GM12873 (cell line): ENCODE measurements around the gene ARL15.

Experiments used
- TF ChIP-seq, protein P1 (sequence below): IDR thresholded peaks from 2 replicates; pipeline ENCODE4 v1.5.1; 2012; ENCODE audit warnings: low read depth, mild to moderate bottlenecking, moderate library complexity, low read length, control low read depth; ENCODE audit not compliant: insufficient read depth; ENCODE audit errors: missing control alignments

Gene ARL15

DNA sequence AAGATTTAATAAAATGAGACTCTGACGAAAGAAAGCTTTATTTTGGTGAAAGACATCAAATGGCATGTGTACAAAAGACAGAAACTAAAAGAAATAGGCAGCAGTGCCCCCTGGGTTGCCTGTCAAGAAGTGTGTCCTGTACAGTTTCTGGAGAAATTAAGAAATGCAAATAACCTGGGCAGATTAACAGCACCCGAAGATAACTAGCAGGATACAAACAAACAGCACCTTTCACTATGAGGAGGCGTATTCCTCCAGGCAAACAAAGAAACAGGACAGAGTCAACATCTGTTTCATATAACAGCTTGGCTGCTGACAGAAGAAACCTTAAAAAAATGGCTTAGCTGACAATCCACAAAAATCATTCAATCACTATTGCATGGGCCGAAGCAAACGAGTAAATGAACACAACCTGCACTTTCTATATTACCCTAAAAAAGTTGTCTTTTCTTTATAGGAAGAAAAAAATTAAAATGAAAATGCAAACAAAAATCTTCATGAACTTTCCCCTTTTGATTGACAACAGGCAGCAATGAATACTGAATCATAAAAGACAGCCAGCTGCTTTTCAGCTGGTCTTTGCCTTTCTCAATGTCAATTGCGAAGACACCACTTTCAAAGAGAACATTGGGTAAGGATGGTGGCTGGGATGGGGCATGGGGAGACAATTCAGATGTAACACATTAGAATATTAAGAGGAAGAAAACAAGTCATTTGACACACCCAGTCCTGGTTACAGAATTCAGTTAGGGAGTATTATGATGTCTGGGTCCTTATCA is 162.1 kb downstream of the ARL15 start:
- TF ChIP-seq, protein P1, sequence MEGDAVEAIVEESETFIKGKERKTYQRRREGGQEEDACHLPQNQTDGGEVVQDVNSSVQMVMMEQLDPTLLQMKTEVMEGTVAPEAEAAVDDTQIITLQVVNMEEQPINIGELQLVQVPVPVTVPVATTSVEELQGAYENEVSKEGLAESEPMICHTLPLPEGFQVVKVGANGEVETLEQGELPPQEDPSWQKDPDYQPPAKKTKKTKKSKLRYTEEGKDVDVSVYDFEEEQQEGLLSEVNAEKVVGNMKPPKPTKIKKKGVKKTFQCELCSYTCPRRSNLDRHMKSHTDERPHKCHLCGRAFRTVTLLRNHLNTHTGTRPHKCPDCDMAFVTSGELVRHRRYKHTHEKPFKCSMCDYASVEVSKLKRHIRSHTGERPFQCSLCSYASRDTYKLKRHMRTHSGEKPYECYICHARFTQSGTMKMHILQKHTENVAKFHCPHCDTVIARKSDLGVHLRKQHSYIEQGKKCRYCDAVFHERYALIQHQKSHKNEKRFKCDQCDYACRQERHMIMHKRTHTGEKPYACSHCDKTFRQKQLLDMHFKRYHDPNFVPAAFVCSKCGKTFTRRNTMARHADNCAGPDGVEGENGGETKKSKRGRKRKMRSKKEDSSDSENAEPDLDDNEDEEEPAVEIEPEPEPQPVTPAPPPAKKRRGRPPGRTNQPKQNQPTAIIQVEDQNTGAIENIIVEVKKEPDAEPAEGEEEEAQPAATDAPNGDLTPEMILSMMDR: no peak

DNA sequence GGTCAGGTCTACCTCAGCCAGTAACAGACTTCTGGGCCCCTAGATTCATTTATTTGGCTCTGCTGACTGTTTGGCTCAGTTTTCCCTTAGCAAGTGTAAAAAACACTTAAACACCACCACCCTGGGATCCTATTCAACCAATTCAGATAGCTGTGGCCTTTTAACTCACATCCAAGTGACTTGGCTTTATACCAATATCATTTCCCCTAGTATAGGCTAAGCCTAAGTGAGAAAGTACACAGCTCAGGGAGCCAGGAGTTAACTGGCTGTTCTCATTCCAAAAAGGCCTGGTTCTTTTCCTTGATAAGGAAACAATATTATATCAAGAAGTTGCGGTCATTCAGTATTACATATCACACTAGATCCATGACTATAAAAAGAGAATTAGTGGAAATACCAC is 163.5 kb downstream of the ARL15 start:
- TF ChIP-seq, protein P1: no peak

DNA sequence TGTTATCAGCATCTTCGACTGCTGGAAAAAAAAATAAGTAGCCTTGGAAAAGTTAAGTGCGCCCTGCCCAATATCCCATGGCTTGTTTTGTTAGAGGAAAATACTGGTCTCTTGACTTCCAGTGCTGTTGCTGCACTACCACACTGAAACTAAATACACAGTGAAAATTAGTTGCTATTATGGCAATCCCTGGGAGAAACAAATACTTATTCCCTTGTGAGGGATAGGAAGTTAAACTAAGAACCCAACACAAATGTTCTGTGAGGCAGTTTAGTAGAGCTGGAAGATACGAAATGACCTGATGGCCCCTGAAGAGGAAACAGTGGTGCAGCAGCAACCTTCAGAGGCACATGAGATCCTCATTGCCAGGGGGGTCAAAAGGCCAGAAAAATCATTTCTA is 164.0 kb downstream of the ARL15 start:
- TF ChIP-seq, protein P1: no peak

DNA sequence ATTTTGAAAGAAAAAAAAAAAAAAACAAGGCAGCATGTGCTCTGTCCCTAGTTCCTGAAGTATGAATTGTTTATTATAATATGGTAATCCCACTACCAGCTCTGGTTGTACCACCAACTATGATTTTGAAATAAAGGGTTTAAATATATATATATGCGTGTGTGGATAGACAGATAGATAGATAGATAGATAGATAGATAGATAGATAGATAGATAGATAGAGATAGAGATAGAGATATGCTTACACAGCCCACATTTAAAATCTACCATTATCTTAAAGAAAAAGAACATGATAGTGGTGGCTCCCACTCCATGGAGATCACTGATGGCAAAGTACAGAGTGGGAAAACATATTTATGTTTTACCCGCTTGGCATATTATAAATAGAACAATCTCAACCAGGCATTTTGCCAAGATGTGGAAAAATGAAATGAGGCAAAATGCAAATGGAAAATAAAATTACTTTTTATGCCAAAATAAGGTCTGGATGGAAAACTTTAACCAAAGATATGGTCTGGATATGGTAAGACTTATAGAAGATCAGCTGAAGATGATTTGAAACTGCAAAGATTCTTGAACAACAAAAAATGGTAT is 170.0 kb downstream of the ARL15 start:
- TF ChIP-seq, protein P1: no peak

DNA sequence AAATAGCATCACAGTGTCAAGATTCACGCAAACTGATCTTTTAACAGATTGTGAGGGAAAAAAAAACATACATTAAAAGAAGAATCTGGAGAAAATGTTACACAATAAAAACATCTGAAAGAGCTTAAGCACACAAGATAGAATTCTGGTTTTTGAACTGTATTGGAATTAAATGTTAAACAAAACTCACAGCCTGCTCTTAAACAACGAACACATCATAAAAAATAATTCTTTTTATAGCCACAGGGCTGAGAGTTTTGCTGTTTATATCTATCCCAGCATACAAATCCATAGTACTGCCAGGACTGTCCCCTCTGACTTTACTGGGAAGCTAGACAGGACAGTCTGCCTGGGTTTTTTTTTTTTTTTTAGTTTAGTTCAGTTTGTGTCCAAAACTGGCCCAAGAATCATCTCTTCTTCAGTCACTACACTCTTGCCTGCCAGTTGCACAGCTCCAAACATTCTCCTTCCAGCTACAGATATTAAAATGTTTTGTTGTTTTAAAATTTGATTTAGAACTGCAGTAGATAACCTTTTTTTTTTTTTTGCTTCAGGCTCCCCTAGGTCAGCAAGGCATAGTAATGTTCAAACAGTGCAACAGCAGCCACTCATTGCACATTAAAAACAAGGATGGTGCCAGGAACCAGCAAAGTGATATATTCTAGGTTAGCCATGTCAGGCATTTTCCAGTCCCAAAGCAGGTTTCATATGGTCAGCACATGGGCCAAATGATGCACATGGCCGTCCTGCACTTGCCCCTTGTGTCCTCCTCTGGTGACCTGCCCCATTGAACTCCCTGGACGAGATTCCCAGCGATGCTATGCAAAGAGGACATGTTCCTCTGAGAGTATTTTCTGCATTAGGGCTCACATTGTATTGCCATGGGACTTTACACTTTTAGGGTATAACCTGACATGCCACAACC is 173.6 kb downstream of the ARL15 start:
- TF ChIP-seq, protein P1: no peak

DNA sequence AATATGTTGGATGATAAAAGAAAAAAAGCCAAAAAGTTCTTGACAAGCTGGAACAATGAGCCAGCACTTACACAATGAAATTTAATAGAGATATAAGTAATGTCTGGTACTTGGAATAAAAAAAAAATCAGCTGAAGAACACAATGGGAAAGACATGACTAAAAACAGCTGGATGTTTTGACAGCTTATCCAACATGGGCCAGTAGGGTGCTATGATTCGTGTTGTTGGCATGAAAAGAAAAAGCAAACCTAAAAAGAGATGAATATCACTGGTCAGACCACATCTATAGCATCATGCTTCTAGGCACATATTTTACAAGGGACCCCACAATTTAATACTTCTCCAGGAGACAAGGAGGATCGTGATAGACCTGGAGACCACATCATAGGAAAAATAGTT is 175.3 kb downstream of the ARL15 start:
- TF ChIP-seq, protein P1: no peak

DNA sequence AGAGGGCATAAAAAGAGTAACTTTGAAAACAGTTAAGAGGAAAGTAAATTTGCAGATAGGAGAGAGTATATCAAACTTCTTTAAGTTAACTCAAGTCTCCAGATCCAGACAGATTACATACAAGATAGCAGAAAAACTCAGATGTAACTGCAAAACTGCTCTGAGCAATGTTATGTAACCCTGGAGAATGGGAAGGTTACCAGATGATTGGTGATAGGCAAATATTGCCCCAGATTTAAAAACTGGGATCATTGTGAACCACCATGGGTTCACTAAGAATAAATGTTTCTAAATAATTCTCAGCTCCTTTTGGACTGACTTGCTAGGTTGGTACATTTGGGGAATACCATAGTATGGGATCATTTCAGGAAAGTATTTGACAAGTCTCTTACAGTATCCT is 176.5 kb downstream of the ARL15 start:
- TF ChIP-seq, protein P1: no peak
